Measurements from ENCODE around the gene NEURL3. TPM values are rescaled to one million over a fixed set of nuclear protein-coding genes. Genes with fewer than 3 reads are reported as not detected.

Gene NEURL3
- total and polyA plus RNA-seq, 2 of the 4 experiments (the other 2 are of a cell fraction) = not detected

DNA sequence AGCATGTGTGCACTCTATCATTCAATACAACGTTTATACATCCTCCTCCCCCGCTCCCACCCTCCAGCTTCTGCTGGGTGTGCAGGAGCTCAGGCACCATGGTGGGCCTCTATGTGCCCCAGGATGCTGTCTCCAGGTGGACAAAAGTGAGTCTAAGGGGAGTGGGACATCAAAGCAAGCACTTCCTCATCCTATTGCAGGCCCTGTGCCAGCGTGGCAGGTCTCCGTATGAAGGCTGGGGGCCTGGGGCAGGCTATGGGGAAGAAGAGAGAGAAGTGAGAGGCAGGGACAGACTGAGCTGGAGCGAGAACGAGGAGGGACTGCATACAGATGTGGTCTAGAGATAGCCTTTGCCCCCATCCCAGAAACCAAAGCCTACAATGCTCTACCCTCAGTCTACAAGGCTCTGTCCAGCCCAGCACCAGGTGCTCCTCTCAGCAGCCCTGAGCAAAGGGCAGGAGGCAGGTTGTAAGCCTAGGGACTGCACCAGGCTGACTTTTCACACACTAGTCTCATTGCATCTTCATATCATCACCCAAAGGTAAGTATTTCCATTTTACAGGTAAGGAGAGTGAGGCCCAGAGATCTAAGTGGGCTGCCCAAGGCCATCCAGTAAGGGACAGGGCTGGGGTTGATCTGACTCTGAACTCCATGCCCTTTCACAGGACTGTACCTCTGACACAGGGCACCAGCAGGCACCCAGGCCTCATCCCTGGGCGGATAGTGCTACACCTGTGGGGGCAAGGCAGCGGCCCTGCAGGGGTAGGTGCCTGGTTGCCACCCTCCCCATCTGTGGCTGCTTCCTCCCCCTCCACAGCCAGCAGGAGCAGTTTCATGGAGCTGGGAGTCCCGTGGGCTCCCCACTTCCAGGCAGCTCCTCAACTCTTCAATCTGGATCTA lies 17.4 kb upstream of the NEURL3 start:
- Histone ChIP-seq H3K27me3 (ENCODE audit: control insufficient read depth, insufficient read depth, low read length) (peaks cover 31% of the 10 kb centered on the region), H2BK15ac (ENCODE audit: low read depth, low read length) (no peak overlapping the region), H3K23ac (ENCODE audit: low read depth, low read length) (no peak overlapping the region; the same call in 1 of the 2 replicates), H3K4ac (ENCODE audit: low read depth, low read length) (no peak overlapping the region), H4K8ac (ENCODE audit: low read depth in 2 of 2, low read length in 2 of 2) (no peak overlapping the region), H2AFZ (replicated peaks; ENCODE audit: low read length, poor library complexity) (no peak overlapping the region), H2AK9ac (replicated peaks; ENCODE audit: low read depth, low read length, poor library complexity) (no peak overlapping the region), H3K9me1 (ENCODE audit: insufficient read depth, low read length) (no peaks in the 10 kb centered on the region; the same call in 1 of the 2 replicates), H2BK120ac (ENCODE audit: low read depth, low read length) (no peak overlapping the region), H2BK5ac (ENCODE audit: low read depth, low read length, poor library complexity, severe bottlenecking) (no peak overlapping the region), H3K4me1 (ENCODE audit: control insufficient read depth, insufficient read depth, low read length) (peaks cover 2% of the 10 kb centered on the region; the same call in 1 of the 2 replicates), H3K18ac (ENCODE audit: low read depth, low read length) (no peak overlapping the region), H2BK20ac (ENCODE audit: low read depth, low read length) (no peak overlapping the region), H3K36me3 (ENCODE audit: control insufficient read depth, insufficient read depth, low read length) (no peaks in the 10 kb centered on the region), H3K4me3 (ENCODE audit: insufficient read depth, low read depth, low read length) (no peak overlapping the region), H4K91ac (ENCODE audit: insufficient read depth, low read depth, low read length) (no peak overlapping the region), H3K9me3 (ENCODE audit: control insufficient read depth, insufficient read depth, low read length) (no peaks in the 10 kb centered on the region), H3K9ac (ENCODE audit: low read depth, low read length) (no peak overlapping the region), H3K14ac (replicated peaks; ENCODE audit: low read depth, low read length) (no peak overlapping the region), H4K5ac (ENCODE audit: low read depth, low read length) (no peak overlapping the region), H3K27ac (ENCODE audit: insufficient read depth, low read length) (no peak overlapping the region), H3K56ac (ENCODE audit: extremely low read depth, insufficient read depth, low read length) (no peak overlapping the region), H3K79me1 (ENCODE audit: low read depth in 1 of 2, low read length in 2 of 2) (no peaks in the 10 kb centered on the region), H2AK5ac (ENCODE audit: low read depth, low read length) (no peak overlapping the region), H3K4me2 (ENCODE audit: low read depth, low read length) (no peak overlapping the region), H4K20me1 (ENCODE audit: insufficient read depth, low read length) (no peaks in the 10 kb centered on the region)
- dilution Hi-C loops (cut with HindIII; ENCODE audit: low sequenced_read_pairs, unreplicated experiment) = no loop called here
- BruUV-seq (replicated peaks) = no TSS peak
- DNase-seq (no peak), ATAC-seq (ENCODE audit: low read depth) (no peak)
- POLR2A ChIA-PET (ENCODE audit: unreplicated experiment) = no interaction called here
- in situ Hi-C loops (cut with MboI; ENCODE audit: low sequenced_read_pairs) = loop anchor here (25.0 kb wide), 1 partner anchor 510 kb away; no protein-coding TSS in a partner anchor
- intact Hi-C loops (cut with micrococcal nuclease) = no loop called here
- CTCF ChIA-PET = interaction anchor here (0.6 kb wide), 1 partner anchor 8 kb away, joined by 4 read pairs; no protein-coding TSS in a partner anchor
- no CpG with 5 or more reads among the region's 9 CpGs for WGBS, 2 experiments (ENCODE audit: extremely low coverage in 2 of 2, insufficient read length in 1 of 2)
- TF ChIP-seq MAFK (IDR thresholded peaks at IDR 0.05; ENCODE audit: low read depth, low read length) (no peak), MAZ (IDR thresholded peaks at IDR 0.05; ENCODE audit: borderline replicate concordance, low read depth, low read length) (no peak), ELK1 (IDR thresholded peaks at IDR 0.05; ENCODE audit: borderline replicate concordance, low read depth, low read length) (no peak), POLR2A (IDR thresholded peaks at IDR 0.05; ENCODE audit: low read depth, low read length) (no peak), CEBPB (IDR thresholded peaks at IDR 0.05; ENCODE audit: low read depth, low read length) (no peak), RCOR1 (IDR thresholded peaks at IDR 0.05; ENCODE audit: insufficient replicate concordance, low read length) (no peak), SMC3 (IDR thresholded peaks at IDR 0.05; ENCODE audit: low read depth, low read length) (no peak), CHD1 (IDR thresholded peaks at IDR 0.05; ENCODE audit: low read depth, low read length) (no peak), FOS (IDR thresholded peaks at IDR 0.05; ENCODE audit: low read depth, low read length) (no peak), CTCF (conservative IDR thresholded peaks at IDR 0.05; ENCODE audit: low read depth, low read length) (no peak), RFX5 (IDR thresholded peaks at IDR 0.05; ENCODE audit: low read depth, low read length) (no peak), BHLHE40 (IDR thresholded peaks at IDR 0.05; ENCODE audit: low read depth, low read length) (no peak), RAD21 (IDR thresholded peaks at IDR 0.05; ENCODE audit: low read length) (no peak)
- TF ChIP-seq, protein P1, sequence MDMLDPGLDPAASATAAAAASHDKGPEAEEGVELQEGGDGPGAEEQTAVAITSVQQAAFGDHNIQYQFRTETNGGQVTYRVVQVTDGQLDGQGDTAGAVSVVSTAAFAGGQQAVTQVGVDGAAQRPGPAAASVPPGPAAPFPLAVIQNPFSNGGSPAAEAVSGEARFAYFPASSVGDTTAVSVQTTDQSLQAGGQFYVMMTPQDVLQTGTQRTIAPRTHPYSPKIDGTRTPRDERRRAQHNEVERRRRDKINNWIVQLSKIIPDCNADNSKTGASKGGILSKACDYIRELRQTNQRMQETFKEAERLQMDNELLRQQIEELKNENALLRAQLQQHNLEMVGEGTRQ (IDR thresholded peaks at IDR 0.05; ENCODE audit: low read depth, low read length) = no peak
